GM21390 (cell line): Measurements from ENCODE around the gene SNORC.

Experiments
- ATAC-seq: cut with Tn5 transposase; IDR thresholded peaks from one replicate; pipeline ENCODE4 v1.9.1; 2021; ENCODE audit not compliant: unreplicated experiment

The SNORC gene

DNA sequence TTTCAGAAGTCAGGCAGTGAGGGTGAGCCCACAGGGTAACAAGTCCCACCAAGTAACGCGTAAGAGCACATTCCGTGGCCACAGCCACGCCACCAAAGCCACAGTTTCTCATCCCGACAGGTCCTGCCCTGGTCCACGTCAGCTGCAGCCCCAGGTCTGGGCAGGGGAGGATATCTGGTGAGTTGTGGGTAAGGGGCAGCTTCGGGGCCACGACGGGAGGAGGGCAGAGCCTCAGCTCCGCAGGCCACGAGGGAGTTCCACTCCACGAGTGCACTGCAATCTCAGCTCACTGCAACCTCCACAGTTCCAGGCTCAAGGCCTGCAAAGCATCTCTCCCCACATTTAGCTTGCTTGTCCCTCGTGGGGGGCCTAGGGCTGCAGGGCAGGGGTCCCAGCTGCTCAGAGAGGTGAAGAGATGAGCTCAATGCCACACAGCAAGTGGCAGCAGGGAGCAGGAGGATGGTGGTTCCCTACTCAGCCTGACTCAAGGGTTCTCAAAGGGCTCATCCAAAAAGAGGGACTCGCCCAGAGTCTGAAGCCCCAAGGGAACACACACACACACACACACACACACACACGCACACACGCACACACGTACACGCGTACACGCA lies 12.5 kb downstream of the SNORC start:
- no peak for ATAC-seq

DNA sequence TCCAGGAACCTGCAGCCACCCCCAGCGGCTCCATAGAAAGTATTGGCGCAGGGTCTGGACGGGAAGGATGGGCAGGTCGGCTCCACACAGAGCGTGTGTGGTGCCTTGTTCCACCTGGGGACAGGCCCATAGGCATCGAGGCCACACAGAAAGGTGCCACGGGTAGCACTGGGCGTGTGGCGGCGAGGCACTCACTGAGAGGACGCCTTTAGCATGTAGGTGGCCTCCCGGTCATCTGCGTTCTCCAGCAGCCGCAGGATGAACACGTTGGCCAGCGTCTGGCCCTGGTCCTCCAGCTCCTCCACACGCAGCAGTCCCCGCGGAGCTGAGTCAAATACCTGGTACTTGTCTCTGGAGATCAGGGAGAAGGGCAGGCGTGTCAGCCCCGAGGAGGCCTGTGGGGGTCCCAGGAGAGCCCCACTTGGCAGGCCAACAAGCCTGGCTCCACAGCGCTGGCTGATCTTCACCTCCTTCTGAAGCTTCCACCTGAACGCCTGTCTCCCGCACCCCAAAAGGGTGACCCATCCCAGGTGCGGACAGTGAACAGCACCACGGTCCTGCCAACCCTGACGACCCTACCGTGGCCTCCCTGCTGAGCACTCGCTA lies 13.2 kb downstream of the SNORC start:
- no peak for ATAC-seq

GRCh38 chr2:232884001-232884421 lies 13.9 kb downstream of the SNORC start:
- no peak for ATAC-seq

DNA sequence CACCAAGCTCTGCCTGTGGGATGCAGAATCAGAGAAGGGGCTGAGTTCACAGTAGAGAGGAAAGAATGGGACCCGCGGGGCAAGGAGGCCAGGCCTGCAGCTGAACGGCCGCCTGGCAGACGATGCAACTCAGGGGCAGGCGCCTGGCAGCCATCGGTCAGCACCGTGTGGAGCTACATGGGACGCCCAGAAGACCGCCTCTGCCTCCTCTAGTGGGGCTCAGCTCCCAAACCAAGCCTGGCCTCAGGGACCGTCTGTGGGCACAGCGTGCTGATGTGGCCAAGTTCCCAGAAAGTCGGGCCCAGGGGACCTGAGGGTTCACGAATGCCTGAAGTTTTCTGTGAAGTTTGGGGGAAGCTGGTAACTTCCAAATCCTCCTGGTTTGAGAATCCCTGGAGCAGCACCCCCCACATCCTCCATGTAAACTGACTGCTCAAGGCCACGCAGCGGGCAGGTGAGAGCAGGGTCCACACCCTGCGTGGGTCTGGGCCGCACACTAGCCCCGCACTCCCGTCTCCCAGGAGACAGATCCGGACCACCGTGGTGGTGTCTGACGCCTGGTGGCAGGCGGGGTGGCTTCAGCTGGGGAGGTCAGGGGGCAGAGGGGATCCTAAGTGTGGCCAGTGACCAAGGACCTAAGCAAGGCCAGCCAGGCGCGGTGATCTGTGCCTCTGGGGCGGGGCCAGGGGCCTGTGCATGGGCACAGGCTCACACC lies 14.6 kb downstream of the SNORC start:
- ATAC-seq: no peak

GRCh38 chr2:232885264-232885961 lies 15.3 kb downstream of the SNORC start:
- ATAC-seq: no peak

DNA sequence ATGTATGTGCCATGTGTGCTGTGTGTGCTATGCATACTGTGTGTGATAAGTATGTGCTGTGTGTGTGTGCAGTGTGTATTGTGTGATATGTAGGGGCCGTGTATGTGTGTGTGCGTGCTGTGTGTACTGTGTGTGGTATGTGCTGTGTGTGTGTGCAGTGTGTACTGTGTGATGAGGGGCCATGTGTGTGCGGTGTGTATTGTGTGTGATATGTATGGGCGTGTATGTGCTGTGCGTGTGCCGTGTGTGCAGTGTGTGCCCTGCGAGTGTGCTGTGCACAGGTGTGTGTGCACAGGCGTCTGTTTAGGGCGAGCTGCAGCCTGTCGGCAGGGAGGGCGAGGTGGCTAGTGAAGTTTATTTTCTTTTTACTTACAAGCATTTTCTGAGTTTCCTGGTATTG lies 16.1 kb downstream of the SNORC start:
- no peak for ATAC-seq

GRCh38 chr2:232886632-232887031 lies 16.6 kb downstream of the SNORC start:
- ATAC-seq: no peak

DNA sequence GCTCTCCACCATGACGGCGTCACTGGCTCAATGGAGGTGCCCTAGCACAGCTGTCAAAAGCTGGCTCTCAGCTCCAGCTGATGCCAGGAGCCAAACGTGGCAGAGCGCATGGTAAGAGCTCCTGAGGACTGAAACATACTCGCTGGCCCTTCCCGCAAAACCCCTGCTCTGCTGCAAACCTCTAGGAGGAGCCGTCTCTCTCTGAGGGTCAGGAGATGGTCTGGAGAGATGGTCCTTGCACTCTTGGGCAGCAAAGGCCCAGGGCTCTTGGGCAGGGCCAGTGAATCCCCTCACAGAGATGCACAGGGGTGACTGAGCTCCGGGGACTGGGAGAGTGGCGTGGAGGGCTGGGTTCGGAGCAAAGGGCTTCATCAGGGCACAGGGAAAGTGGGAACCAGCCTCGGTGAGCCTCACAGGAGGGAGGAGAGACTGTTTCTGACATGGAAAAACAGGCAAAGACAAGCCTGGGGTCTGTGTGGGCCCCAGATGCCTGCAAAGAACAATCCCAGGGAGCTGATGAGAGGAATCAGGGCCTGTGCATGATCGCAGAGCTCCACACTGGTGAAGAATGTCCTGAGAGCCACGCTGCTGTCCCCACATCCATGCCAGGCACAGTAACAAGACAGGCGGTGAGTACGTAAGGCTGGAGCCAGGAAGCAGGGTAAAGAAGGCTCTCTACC lies 17.2 kb downstream of the SNORC start:
- ATAC-seq: no peak

DNA sequence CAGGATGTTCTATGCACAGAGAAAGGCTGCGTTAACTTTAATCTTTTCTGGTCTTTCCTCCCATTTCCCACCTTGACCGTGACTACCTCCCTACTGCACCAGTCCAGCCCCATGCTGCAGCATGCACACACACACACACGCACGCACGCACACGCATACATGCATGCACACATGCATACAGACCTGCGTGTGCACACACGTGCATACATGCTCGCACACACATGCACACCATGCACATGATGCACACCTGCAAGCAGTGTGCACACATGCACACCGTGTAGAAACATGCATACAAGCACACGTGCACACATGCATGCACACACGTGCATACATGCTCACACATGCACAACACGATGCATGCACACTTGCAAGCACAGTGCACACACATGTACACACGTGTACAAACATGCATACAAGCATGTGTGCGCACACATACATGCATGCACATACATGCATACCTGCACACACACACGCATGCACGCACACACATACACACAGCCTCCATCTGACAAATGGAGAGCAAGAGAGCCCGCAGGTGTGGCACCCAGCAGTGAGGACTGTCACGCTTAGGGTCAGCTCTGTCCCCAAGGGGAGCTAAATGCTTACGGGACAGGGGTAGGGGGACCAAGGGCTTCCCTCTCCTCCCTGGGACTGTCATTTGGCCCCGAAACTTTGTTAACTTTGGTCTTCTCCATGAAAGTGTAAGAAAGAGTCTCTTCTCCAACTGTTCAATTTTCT lies 18.2 kb downstream of the SNORC start:
- ATAC-seq: no peak

GRCh38 chr2:232888839-232889529 lies 18.9 kb downstream of the SNORC start:
- ATAC-seq: no peak

DNA sequence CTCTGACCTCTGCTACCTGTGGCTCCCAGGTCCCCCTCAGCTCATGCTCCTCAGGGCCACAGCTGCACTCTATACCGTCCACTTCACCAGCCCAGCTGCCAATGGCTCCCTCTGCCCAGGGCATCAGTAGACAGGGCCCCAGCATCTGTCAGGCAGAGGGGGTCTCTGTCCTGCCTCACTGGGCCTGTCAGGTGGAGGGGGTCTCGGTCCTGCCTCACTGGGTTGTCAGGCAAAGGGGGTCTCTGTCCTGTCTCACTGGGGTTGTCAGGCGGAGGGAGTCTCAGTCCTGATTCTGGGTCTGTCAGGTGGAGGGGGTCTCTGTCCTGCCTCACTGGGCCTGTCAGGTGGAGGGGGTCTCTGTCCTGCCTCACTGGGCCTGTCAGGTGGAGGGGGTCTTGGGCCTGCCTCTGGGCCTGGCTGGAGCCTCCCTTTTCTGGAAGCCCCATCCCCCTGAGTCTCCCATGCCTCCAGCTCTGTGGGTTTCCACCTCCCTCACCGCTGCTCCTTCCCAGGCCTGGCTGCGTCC lies 19.9 kb downstream of the SNORC start:
- ATAC-seq: no peak

GRCh38 chr2:232890536-232890895 lies 20.5 kb downstream of the SNORC start:
- no peak for ATAC-seq

GRCh38 chr2:232890896-232891601 lies 21.0 kb downstream of the SNORC start:
- ATAC-seq: no peak

- ATAC-seq: no peak
Observed at GRCh38 chr2:232891621-232892071, 21.6 kb downstream of the SNORC start.

DNA sequence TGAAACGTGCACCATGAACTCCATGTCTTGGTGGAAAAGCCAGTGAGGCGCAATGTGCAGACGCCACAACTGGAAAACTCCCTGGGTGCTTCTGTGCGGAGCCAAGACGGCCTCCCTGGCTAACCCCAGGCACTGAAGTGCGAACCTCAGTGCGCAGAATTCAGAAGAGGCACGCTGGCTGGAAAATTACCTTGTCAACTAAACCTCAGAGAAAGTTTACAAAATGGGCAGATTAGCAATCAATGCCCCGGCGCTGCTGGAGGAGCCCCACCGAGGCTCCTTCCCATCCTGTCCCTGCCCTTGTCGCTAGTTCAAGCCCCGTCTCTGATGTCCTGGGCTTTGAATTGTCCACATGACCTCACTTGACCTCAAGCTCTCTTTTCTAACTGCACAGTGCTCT lies 22.2 kb downstream of the SNORC start:
- ATAC-seq: no peak

DNA sequence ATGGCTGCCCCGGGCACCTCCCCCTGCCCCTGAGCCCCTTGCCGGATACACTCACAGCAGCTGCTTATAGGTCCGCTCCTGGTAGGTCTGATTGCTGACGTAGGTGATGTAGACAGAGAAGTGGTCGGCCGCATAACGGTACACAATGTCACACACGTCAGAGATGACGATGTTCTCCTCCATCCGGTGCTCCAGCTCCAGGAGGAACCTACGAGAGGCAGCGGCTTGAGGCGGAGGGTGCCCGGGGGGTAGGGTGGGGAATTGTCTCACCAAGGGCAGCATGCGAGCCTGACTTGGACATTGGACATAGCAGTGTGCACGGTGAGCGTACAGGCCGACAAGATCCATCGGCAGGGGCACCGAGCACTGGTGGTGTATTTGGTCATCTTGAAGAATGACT lies 22.8 kb downstream of the SNORC start:
- ATAC-seq: no peak

DNA sequence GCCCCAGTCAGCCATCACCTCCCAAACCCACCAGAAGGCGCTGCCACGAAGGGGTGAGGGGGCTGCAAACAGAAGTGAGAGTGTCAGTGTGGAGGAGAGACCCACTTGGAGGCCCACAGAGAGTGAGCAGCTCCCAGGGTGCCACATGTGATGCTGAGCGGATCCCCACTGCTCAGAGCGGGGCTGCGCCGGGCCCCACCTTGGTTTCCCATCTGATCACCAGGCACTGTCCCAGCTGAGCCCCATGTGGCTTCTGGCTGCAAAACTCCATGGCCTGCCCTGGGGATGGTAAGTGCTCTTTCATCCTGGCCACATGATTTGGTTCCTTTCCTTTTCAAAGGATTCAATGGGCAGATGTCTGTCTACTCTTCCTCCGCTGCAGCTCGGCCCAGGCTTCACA lies 23.8 kb downstream of the SNORC start:
- ATAC-seq: no peak

DNA sequence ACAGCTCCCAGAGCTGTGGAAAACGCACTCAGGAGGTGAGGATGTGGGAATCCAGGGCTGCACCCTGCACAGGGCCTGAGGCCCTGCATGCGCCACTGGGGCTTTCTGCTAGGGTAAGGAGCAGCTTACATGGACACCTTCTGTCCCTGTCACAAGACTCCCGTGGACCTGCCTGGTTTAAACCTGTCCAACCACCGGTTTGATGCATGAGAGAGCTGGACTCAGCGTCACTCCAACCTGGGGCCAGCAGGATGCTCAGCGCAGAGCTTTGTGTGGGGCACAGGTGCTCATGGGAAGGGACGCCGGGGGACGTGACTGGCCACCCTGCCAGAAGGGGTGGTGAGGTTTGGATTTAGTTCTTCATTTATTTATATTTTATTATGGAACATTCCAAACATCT lies 24.2 kb downstream of the SNORC start:
- ATAC-seq: no peak

- no peak for ATAC-seq
Observed at GRCh38 chr2:232894746-232895145, 24.7 kb downstream of the SNORC start.
